NOMO-1 (cell line): ENCODE measurements around the gene GTF2F2.
A peak's percentile ranks its signal among the peaks of the same experiment; 100 is the strongest.

Source experiments
- DNase-seq, 2 experiments: peaks; one replicate each; lab custom pipeline; 2025; ENCODE audit not compliant: unreplicated experiment in 2 of 2; lab: John Stamatoyannopoulos, UW

GTF2F2 gene

GRCh38 chr13:45120967-45121831, 889 bp downstream of the GTF2F2 start:
- peak in 1 of 2 experiments; percentile 27 for DNase-seq

GRCh38 chr13:45122941-45123340, 2.6 kb downstream of the GTF2F2 start:
- DNase-seq: no peak

- peak; percentile 58 to 88 for DNase-seq
These were observed 12.2 kb downstream of the GTF2F2 start for GRCh38 chr13:45132369-45133064.

- no peak for DNase-seq
These were observed 13.2 kb downstream of the GTF2F2 start for GRCh38 chr13:45133396-45134118.

- DNase-seq: no peak
These were observed 16.6 kb downstream of the GTF2F2 start for GRCh38 chr13:45136741-45137504.

- DNase-seq: peak; percentile 15 to 59
These were observed 17.2 kb downstream of the GTF2F2 start for GRCh38 chr13:45137526-45137925.

- no peak for DNase-seq
These were observed 18.0 kb downstream of the GTF2F2 start for GRCh38 chr13:45138282-45138681.

GRCh38 chr13:45141369-45141768, 21.1 kb downstream of the GTF2F2 start:
- no peak for DNase-seq

- DNase-seq: no peak
These were observed 22.4 kb downstream of the GTF2F2 start for GRCh38 chr13:45142440-45143345.

GRCh38 chr13:45143346-45143751, 23.0 kb downstream of the GTF2F2 start:
- DNase-seq: no peak

GRCh38 chr13:45149964-45150363, 29.7 kb downstream of the GTF2F2 start:
- no peak for DNase-seq

GRCh38 chr13:45156565-45157361, 36.5 kb downstream of the GTF2F2 start:
- DNase-seq: no peak

- no peak for DNase-seq
These were observed 41.9 kb downstream of the GTF2F2 start for GRCh38 chr13:45162194-45162593.

- no peak for DNase-seq
These were observed 42.5 kb downstream of the GTF2F2 start for GRCh38 chr13:45162821-45163220.

- DNase-seq: no peak
These were observed 46.5 kb downstream of the GTF2F2 start for GRCh38 chr13:45166858-45167257.

GRCh38 chr13:45167611-45168554, 47.6 kb downstream of the GTF2F2 start:
- DNase-seq: no peak

- no peak for DNase-seq
These were observed 48.2 kb downstream of the GTF2F2 start for GRCh38 chr13:45168555-45168930.

GRCh38 chr13:45174478-45174877, 54.2 kb downstream of the GTF2F2 start:
- DNase-seq: no peak
